GM19035 (cell line): ENCODE results near the gene CHCHD6.

Experiments
- ATAC-seq: cut with Tn5 transposase; IDR thresholded peaks from one replicate; pipeline ENCODE4 v1.9.1; 2021; ENCODE audit not compliant: unreplicated experiment

CHCHD6 gene

GRCh38 chr3:126989316-126990023 is 285.4 kb downstream of the CHCHD6 start:
- ATAC-seq: no peak

GRCh38 chr3:126990024-126990700 is 286.1 kb downstream of the CHCHD6 start:
- ATAC-seq: no peak

- no peak for ATAC-seq
Observed at GRCh38 chr3:126990890-126991289, 286.9 kb downstream of the CHCHD6 start.

DNA sequence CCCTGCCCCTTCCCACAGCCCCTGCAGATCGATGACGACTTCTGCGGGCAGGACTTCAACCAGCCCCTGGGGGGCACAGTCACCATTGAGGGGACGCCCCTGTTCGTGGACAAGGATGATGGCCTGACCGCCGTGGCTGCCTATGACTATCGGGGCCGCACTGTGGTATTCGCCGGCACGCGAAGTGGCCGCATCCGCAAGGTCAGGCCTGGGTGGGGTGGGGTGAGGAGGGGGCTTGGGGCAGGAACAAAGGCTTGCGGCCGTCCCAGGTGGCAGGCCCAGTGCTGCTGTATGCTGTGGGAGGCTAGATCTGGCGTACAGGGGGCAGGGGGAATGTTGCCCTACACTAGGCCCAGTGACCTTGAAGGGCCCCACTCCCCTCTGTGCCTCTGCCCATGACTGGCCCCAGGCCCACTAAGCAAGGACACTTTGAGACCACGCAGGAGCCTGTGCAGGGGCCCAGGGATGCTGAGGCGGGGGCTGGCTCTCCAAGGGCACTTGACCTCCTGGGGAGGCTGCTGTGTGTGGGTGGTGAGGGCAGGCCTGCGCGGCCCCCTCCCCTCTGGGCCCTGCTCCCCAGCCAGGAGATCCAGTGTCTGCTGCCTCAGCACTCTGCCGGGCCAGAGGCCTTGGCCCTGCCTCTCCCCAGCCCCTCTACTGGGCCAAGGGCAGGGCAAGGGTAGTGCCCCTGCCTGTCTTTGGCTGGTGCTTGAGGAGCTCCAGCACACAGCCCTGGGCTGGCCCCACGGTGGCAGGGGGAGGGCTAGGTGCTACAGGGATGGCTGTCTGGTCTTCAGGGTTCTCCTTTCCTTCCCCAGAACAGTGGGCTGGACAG is 287.5 kb downstream of the CHCHD6 start:
- no peak for ATAC-seq

DNA sequence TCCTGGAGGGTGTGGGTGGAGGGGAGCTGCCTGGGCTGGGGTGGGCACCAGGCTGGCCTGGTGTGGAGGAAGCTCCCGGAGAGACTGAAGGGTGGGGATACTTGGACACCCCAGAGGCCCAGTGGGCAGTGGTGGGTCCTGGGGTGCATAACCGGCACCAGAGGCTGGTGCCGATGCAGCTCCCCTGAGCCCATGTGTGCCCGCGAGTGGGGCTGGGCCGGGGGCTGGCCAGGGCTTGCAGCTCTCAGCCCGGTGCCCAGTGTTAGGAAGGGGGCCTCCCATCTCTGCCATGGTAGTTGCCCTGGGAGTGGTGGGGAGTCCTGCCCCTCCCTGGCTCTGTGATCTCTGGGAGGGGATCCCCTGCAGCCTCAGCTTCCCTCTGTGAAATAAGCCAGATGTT is 288.2 kb downstream of the CHCHD6 start:
- ATAC-seq: no peak

- ATAC-seq: no peak
Observed at GRCh38 chr3:126992776-126993175, 288.7 kb downstream of the CHCHD6 start.

DNA sequence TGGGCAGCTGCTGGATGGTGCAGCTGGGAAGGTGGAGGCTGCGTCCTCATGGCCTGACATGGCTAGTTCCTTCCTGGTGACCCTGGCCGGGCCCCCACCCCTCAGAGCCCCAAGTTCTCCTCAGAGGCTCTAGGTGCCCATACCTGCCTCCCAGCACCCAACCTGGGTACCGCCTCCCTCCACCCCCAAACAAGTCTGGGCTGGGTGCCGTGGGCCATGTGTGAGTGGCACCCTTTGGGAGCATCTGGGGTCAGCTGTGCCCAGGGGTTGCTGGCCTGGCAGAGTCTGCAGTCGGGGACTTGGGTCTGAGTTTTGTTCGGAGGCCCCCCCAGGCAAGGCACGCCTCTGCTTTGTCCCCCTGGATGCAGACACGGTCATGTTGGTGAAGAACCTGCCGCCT is 289.4 kb downstream of the CHCHD6 start:
- ATAC-seq: no peak

- ATAC-seq: no peak
Observed at GRCh38 chr3:126994661-126995245, 290.7 kb downstream of the CHCHD6 start.

- ATAC-seq: no peak
Observed at GRCh38 chr3:126995254-126995780, 291.3 kb downstream of the CHCHD6 start.

DNA sequence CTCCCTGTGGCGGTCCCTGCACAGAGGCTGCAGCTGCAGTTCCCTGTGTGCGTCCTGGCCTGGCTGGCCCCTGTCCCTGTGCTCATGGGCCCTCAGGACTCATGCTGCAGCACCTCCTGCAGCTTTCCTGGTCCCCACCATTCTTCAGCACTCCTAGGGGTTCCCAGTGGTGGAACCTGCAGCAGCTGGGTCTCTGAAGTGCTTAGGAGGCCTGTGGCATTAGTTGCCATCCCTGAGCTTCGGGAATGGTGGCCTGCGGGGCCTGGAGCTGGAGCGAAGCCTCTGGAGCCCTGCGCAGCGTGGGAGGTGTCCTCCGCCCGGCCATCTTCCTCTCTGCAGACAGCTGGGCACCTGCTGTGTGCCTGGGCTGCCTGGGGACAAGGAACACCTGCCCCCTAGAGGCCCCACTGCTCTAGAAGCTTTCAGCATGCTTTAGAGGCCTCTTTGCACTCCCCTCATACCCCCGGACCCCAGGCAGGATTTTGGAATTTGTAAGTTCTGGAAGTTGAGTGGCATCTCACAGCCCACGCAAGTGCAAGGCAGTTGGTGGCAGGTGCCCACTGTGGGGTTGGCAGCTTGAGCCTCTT is 292.0 kb downstream of the CHCHD6 start:
- ATAC-seq: no peak

GRCh38 chr3:126996905-126997304 is 292.9 kb downstream of the CHCHD6 start:
- no peak for ATAC-seq

GRCh38 chr3:126997455-126998038 is 293.5 kb downstream of the CHCHD6 start:
- ATAC-seq: no peak

- no peak for ATAC-seq
Observed at GRCh38 chr3:126998320-126998719, 294.3 kb downstream of the CHCHD6 start.

- no peak for ATAC-seq
Observed at GRCh38 chr3:126998728-126999127, 294.7 kb downstream of the CHCHD6 start.

GRCh38 chr3:126999383-126999782 is 295.3 kb downstream of the CHCHD6 start:
- no peak for ATAC-seq

- no peak for ATAC-seq
Observed at GRCh38 chr3:127000119-127000518, 296.1 kb downstream of the CHCHD6 start.

DNA sequence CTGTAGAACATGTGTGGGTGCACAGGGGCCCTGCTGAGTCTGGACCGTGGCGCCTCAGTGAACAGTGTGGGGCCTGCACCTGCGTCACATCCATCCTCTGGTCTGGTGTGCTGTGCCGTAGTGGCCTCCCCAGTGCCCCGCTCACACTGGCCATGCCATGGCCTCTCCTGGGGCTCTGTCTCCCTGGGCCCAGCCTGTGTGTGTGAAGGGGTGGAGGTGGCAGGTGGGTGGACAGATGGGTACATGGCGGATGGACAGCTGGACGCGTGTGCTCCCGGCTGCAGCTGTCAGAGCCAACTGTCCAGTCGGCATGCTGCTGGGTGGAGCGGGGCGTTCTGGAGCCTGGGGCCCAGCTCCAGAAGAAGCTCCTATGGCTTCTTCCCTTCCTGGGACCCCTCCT is 296.7 kb downstream of the CHCHD6 start:
- no peak for ATAC-seq

- ATAC-seq: no peak
Observed at GRCh38 chr3:127001486-127002194, 297.6 kb downstream of the CHCHD6 start.

GRCh38 chr3:127002195-127003174 is 298.4 kb downstream of the CHCHD6 start:
- no peak for ATAC-seq
